GM18868 (cell line): ENCODE data around the gene AATK.

Experiments used
- ATAC-seq: cut with Tn5 transposase; IDR thresholded peaks from one replicate; pipeline ENCODE4 v1.9.1; 2021; ENCODE audit warnings: mild to moderate bottlenecking, moderate library complexity; ENCODE audit not compliant: unreplicated experiment

AATK gene

GRCh38 chr17:81181811-81182185 is 15.8 kb upstream of the AATK start:
- ATAC-seq = no peak

GRCh38 chr17:81180836-81181810 is 15.1 kb upstream of the AATK start:
- no peak for ATAC-seq

GRCh38 chr17:81179861-81180260 is 13.8 kb upstream of the AATK start:
- no peak for ATAC-seq

- ATAC-seq = no peak
Measured at GRCh38 chr17:81179220-81179619, 13.2 kb upstream of the AATK start.

GRCh38 chr17:81178136-81179091 is 12.4 kb upstream of the AATK start:
- no peak for ATAC-seq

- ATAC-seq = no peak
Measured at GRCh38 chr17:81176666-81177065, 10.6 kb upstream of the AATK start.

- no peak for ATAC-seq
Measured at GRCh38 chr17:81173762-81174155, 7.7 kb upstream of the AATK start.

GRCh38 chr17:81173052-81173761 is 7.2 kb upstream of the AATK start:
- ATAC-seq = no peak

GRCh38 chr17:81171941-81172340 is 5.9 kb upstream of the AATK start:
- ATAC-seq = no peak

- no peak for ATAC-seq
Measured at GRCh38 chr17:81170727-81171494, 4.9 kb upstream of the AATK start.

- ATAC-seq = no peak
Measured at GRCh38 chr17:81169870-81170309, 3.9 kb upstream of the AATK start.

- ATAC-seq = no peak
Measured at GRCh38 chr17:81167638-81168037, 1.6 kb upstream of the AATK start.

- ATAC-seq = no peak
Measured at GRCh38 chr17:81167194-81167524, 1.1 kb upstream of the AATK start.

GRCh38 chr17:81165246-81166032 is 582 bp downstream of the AATK start, which contains the start of gene PVALEF:
TSS of gene PVALEF (plus strand) at chr17:81165507. CDS start at chr17:81181227, 15,720 bp downstream.
- ATAC-seq = no peak

GRCh38 chr17:81164371-81165245 is 1.4 kb downstream of the AATK start:
- no peak for ATAC-seq

- ATAC-seq = no peak
Measured at GRCh38 chr17:81163703-81164370, 2.2 kb downstream of the AATK start.

GRCh38 chr17:81163051-81163695 is 2.8 kb downstream of the AATK start:
- no peak for ATAC-seq
